Thyroid gland (tissue), 4 donors: ENCODE data around the gene UCK2. TPM values are rescaled to one million over a fixed set of nuclear protein-coding genes. Genes with fewer than 3 reads are reported as not detected.

Experiments used
- DNase-seq, 2 donors: peaks; one replicate each; pipeline ENCODE4 v3.0.0-alpha.2; 2019
- H3K27ac ChIP-seq, 3 donors: fragments of 200-600 bp; sonication (generic); 1 replicate in 2 of 3; 2 replicates in 1 of 3; pipeline ENCODE4 v1.5.1; 2016 to 2019; ENCODE audit warnings: mild to moderate bottlenecking in 1 of 3, moderate library complexity in 1 of 3
- H3K27me3 ChIP-seq: fragments of 200-600 bp; sonication (generic); one replicate; pipeline ENCODE4 v1.5.1; 2019
- H3K36me3 ChIP-seq, 2 donors: fragments of 200-600 bp; sonication (generic); one replicate each; pipeline ENCODE4 v1.5.1; 2016 to 2019
- H3K4me1 ChIP-seq, 2 donors: fragments of 200-600 bp; sonication (generic); one replicate each; pipeline ENCODE4 v1.5.1; 2017 to 2019
- H3K4me3 ChIP-seq, 3 donors: fragments of 200-600 bp; sonication (generic); replicated peaks in 1 of 3; 1 replicate in 2 of 3; 2 replicates in 1 of 3; pipeline ENCODE4 v1.5.1; 2016; ENCODE audit warnings: mild to moderate bottlenecking in 1 of 3
- H3K9me3 ChIP-seq: fragments of 200-600 bp; sonication (generic); one replicate; pipeline ENCODE4 v1.5.1; 2017
- CTCF ChIP-seq, 6 experiments: fragments of 200-600 bp in 3 of 6; fragments of 450-650 bp in 3 of 6; sonication (generic) in 3 of 6; IDR thresholded peaks; one replicate each; pipeline ENCODE4 v1.5.1; 2016 to 2019; ENCODE audit warnings: antibody characterized with exemption in 6 of 6, mild to moderate bottlenecking in 2 of 6, inconsistent platforms in 1 of 6, moderate library complexity in 1 of 6
- POLR2A ChIP-seq, 2 donors: fragments of 450-650 bp; IDR thresholded peaks; one replicate each; pipeline ENCODE4 v1.6.1; 2017; ENCODE audit warnings: antibody characterized with exemption in 2 of 2, mild to moderate bottlenecking in 2 of 2, moderate library complexity in 1 of 2
- WGBS, 2 donors: methylation state at CpG; one replicate each; pipeline ENCODE4 v1.1.5; 2017; 5-methylcytosine and 5-hydroxymethylcytosine counted together
- intact Hi-C: fragments of 100-400 bp; cut with DNase I; formaldehyde crosslinking; loops from one replicate; pipeline ENCODE4 v1.15.1; 2023
- total RNA-seq, 4 donors: library from RNA; depleted of rRNA; stranded (reverse); fragments of >200 nt; gene quantifications; one replicate each; pipeline ENCODE4 v1.2.3, GENCODE V29; 2016

The UCK2 gene
- total RNA-seq, 4 donors from 2014 or later = 15.9 to 21.0 (median 19.3) TPM

- 59 to 60% methylated on average over 11 of the region's 11 CpGs for WGBS, 2 donors
- no peaks in the 10 kb centered on the region for H3K36me3 ChIP-seq
- TF ChIP-seq CTCF (IDR thresholded peaks at IDR 0.05) (no peak), POLR2A (IDR thresholded peaks at IDR 0.05) (no peak)
Observed at GRCh38 chr1:165844114-165844798, 16.8 kb downstream of the UCK2 start.

GRCh38 chr1:165844933-165845332, 17.5 kb downstream of the UCK2 start:
- TF ChIP-seq CTCF (IDR thresholded peaks at IDR 0.05) (no peak), POLR2A (IDR thresholded peaks at IDR 0.05) (no peak)
- no peak overlapping the region for H3K4me3 ChIP-seq
- 88% methylated on average over 6 of the region's 6 CpGs for WGBS, 2 donors

More at GRCh38 chr1:165844114-165844798, 16.8 kb downstream of the UCK2 start:
- DNase-seq = no peak
- Histone ChIP-seq H3K9me3 (no peaks in the 10 kb centered on the region), H3K27ac (no peak overlapping the region), H3K27me3 (no peaks in the 10 kb centered on the region), H3K4me1 (peaks cover 0 to 7% of the 10 kb centered on the region in 2 donors), H3K4me3 (no peak overlapping the region)
- intact Hi-C loops = no loop called here

GRCh38 chr1:165845569-165845968, 18.2 kb downstream of the UCK2 start:
- intact Hi-C loops = no loop called here
- 96 to 97% methylated on average over 3 of the region's 3 CpGs for WGBS, 2 donors

More at GRCh38 chr1:165844933-165845332, 17.5 kb downstream of the UCK2 start:
- intact Hi-C loops = no loop called here
- H3K36me3 ChIP-seq = no peaks in the 10 kb centered on the region
- no peaks in the 10 kb centered on the region for H3K9me3 ChIP-seq
- no peaks in the 10 kb centered on the region for H3K27me3 ChIP-seq
- peaks cover 3 to 7% of the 10 kb centered on the region in 2 donors for H3K4me1 ChIP-seq
- H3K27ac ChIP-seq = no peak overlapping the region
- DNase-seq = no peak

GRCh38 chr1:165845992-165846748, 18.8 kb downstream of the UCK2 start:
- WGBS, 2 donors = 95 to 96% methylated on average over 2 of the region's 2 CpGs
- H3K27ac ChIP-seq = no peak overlapping the region
- intact Hi-C loops = no loop called here

More at GRCh38 chr1:165845569-165845968, 18.2 kb downstream of the UCK2 start:
- no peak for DNase-seq
- H3K27ac ChIP-seq = no peak overlapping the region
- H3K9me3 ChIP-seq = no peaks in the 10 kb centered on the region
- peaks cover 3 to 7% of the 10 kb centered on the region in 2 donors for H3K4me1 ChIP-seq
- TF ChIP-seq POLR2A (IDR thresholded peaks at IDR 0.05) (no peak), CTCF (IDR thresholded peaks at IDR 0.05) (no peak)
- H3K27me3 ChIP-seq = no peaks in the 10 kb centered on the region
- no peak overlapping the region for H3K4me3 ChIP-seq
- no peaks in the 10 kb centered on the region for H3K36me3 ChIP-seq

More at GRCh38 chr1:165845992-165846748, 18.8 kb downstream of the UCK2 start:
- no peaks in the 10 kb centered on the region for H3K36me3 ChIP-seq
- TF ChIP-seq CTCF (IDR thresholded peaks at IDR 0.05) (no peak), POLR2A (IDR thresholded peaks at IDR 0.05) (no peak)
- H3K4me3 ChIP-seq = no peak overlapping the region
- no peaks in the 10 kb centered on the region for H3K27me3 ChIP-seq
- H3K4me1 ChIP-seq = peaks cover 3 to 7% of the 10 kb centered on the region in 2 donors
- no peaks in the 10 kb centered on the region for H3K9me3 ChIP-seq
- no peak for DNase-seq
